Measurements from ENCODE around the gene BICD2. TPM values are rescaled to one million over a fixed set of nuclear protein-coding genes. Genes with fewer than 3 reads are reported as not detected.

The BICD2 gene
- polyA plus RNA-seq, 1 donor from 2014 or later, result 22.4 TPM

DNA sequence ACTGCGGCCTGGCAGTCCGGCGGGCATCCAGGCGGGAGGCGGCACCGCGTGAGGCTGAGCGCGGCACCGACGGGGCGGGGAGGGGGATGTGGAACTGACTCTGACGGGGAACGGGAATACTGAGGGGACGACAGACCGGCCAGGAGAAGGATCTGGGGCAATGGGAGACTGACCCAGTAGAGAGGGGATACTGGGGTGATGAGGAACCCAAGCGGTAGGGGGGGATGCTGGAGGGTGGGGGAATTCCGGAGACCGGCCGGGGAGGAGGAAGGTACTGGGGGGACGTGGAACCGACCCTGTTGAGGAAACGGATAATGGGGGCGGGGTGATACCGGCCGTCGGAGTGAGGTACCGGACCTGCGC is 95.1 kb downstream of the BICD2 start:
- H3K4me2 ChIP-seq (ENCODE audit: low read length), result peak overlapping the region; percentile 79
- no peaks in the 10 kb centered on the region for H3K36me3 ChIP-seq (ENCODE audit: insufficient read depth, low read length)
- H3K9ac ChIP-seq (ENCODE audit: low read length), result peak overlapping the region; percentile 86
- peak overlapping the region; percentile 73 for H2AFZ ChIP-seq (ENCODE audit: low read depth, low read length)
- H3K79me2 ChIP-seq (replicated peaks; ENCODE audit: insufficient read depth, low read length), result peaks cover 26% of the 10 kb centered on the region
- H3K9me3 ChIP-seq (ENCODE audit: low read length), result no peaks in the 10 kb centered on the region
- peak overlapping the region; percentile 99 for H3K4me3 ChIP-seq (ENCODE audit: low read length)
- no peaks in the 10 kb centered on the region for H3K9me2 ChIP-seq (ENCODE audit: insufficient read depth, low read length)
- no peaks in the 10 kb centered on the region for H3K27me3 ChIP-seq (ENCODE audit: insufficient read depth, low read depth, low read length)
- TF ChIP-seq, protein P1, sequence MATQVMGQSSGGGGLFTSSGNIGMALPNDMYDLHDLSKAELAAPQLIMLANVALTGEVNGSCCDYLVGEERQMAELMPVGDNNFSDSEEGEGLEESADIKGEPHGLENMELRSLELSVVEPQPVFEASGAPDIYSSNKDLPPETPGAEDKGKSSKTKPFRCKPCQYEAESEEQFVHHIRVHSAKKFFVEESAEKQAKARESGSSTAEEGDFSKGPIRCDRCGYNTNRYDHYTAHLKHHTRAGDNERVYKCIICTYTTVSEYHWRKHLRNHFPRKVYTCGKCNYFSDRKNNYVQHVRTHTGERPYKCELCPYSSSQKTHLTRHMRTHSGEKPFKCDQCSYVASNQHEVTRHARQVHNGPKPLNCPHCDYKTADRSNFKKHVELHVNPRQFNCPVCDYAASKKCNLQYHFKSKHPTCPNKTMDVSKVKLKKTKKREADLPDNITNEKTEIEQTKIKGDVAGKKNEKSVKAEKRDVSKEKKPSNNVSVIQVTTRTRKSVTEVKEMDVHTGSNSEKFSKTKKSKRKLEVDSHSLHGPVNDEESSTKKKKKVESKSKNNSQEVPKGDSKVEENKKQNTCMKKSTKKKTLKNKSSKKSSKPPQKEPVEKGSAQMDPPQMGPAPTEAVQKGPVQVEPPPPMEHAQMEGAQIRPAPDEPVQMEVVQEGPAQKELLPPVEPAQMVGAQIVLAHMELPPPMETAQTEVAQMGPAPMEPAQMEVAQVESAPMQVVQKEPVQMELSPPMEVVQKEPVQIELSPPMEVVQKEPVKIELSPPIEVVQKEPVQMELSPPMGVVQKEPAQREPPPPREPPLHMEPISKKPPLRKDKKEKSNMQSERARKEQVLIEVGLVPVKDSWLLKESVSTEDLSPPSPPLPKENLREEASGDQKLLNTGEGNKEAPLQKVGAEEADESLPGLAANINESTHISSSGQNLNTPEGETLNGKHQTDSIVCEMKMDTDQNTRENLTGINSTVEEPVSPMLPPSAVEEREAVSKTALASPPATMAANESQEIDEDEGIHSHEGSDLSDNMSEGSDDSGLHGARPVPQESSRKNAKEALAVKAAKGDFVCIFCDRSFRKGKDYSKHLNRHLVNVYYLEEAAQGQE (IDR thresholded peaks at IDR 0.05; ENCODE audit: borderline replicate concordance), result no peak
- TF ChIP-seq MXI1 (conservative IDR thresholded peaks at IDR 0.05; ENCODE audit: poor library complexity, severe bottlenecking), result no peak
- TF ChIP-seq POLR2AphosphoS5 (IDR thresholded peaks at IDR 0.05), result no peak
- TF ChIP-seq EP300 (conservative IDR thresholded peaks at IDR 0.05; ENCODE audit: poor library complexity, severe bottlenecking), result no peak
- TF ChIP-seq, protein P2, sequence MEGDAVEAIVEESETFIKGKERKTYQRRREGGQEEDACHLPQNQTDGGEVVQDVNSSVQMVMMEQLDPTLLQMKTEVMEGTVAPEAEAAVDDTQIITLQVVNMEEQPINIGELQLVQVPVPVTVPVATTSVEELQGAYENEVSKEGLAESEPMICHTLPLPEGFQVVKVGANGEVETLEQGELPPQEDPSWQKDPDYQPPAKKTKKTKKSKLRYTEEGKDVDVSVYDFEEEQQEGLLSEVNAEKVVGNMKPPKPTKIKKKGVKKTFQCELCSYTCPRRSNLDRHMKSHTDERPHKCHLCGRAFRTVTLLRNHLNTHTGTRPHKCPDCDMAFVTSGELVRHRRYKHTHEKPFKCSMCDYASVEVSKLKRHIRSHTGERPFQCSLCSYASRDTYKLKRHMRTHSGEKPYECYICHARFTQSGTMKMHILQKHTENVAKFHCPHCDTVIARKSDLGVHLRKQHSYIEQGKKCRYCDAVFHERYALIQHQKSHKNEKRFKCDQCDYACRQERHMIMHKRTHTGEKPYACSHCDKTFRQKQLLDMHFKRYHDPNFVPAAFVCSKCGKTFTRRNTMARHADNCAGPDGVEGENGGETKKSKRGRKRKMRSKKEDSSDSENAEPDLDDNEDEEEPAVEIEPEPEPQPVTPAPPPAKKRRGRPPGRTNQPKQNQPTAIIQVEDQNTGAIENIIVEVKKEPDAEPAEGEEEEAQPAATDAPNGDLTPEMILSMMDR (IDR thresholded peaks at IDR 0.05; ENCODE audit: poor library complexity, severe bottlenecking), result no peak
- no peak for TF ChIP-seq RAD21 (conservative IDR thresholded peaks at IDR 0.05)
- TF ChIP-seq SMC3 (conservative IDR thresholded peaks at IDR 0.05; ENCODE audit: poor library complexity), result no peak
- TF ChIP-seq TAF1 (IDR thresholded peaks at IDR 0.05; ENCODE audit: low read depth), result no peak
- TF ChIP-seq EZH2 (IDR thresholded peaks at IDR 0.05; ENCODE audit: borderline replicate concordance, insufficient read depth, low read length, poor library complexity, severe bottlenecking), result no peak
- peak overlapping the region; percentile 65 for H3K27ac ChIP-seq (ENCODE audit: low read length)
- H4K20me1 ChIP-seq (ENCODE audit: insufficient read depth), result no peaks in the 10 kb centered on the region
- H3F3A ChIP-seq (ENCODE audit: insufficient read depth, low read length, poor library complexity, severe bottlenecking), result no peaks in the 10 kb centered on the region

DNA sequence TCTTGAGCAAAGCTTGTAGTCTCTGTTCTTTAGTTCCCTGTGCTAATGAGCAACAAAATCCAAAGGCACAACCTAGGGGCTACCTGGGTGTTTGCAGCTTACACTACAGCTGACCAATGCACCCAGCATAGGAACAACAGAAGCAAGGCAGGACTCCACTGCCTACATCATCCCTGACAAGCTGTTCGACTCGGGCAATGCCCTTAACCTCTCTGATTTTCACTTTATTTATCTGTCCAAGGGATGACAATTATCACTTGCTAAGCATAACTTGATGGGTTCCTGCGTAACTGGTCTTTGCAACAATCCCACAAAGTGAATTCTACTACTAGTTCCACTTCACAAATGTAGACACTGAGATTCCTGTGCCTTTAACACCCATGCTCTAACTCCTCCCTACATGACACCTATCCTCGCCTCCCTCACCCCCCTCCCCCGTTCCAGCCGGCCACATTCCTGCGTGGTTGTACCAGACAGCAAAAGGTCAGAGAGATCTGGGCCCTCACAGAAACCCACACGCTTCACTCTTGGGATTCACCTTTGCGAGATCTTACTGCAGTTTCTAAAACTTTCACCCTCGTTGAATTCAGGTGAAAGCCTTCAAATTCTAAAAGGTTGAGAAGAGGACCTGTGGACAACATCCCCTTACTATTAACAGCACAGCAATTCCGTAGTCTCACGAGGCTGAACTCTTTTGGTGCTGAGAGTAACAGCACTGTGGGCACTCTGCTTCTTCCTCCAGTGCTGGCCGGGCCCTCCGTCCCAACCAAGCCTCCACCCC is 95.7 kb downstream of the BICD2 start:
- no peaks in the 10 kb centered on the region for H3K9me2 ChIP-seq (ENCODE audit: insufficient read depth, low read length)
- H2AFZ ChIP-seq (ENCODE audit: low read depth, low read length), result peak overlapping the region; percentile 73
- H3F3A ChIP-seq (ENCODE audit: insufficient read depth, low read length, poor library complexity, severe bottlenecking), result no peaks in the 10 kb centered on the region
- H3K4me2 ChIP-seq (ENCODE audit: low read length), result peak overlapping the region; percentile 79
- TF ChIP-seq MXI1 (conservative IDR thresholded peaks at IDR 0.05; ENCODE audit: poor library complexity, severe bottlenecking), result no peak
- H3K27me3 ChIP-seq (ENCODE audit: insufficient read depth, low read depth, low read length), result no peaks in the 10 kb centered on the region
- H3K36me3 ChIP-seq (ENCODE audit: insufficient read depth, low read length), result no peaks in the 10 kb centered on the region
- peaks cover 26% of the 10 kb centered on the region for H3K79me2 ChIP-seq (replicated peaks; ENCODE audit: insufficient read depth, low read length)
- H4K20me1 ChIP-seq (ENCODE audit: insufficient read depth), result no peaks in the 10 kb centered on the region
- peak overlapping the region; percentile 99 for H3K4me3 ChIP-seq (ENCODE audit: low read length)
- peak overlapping the region; percentile 65 for H3K27ac ChIP-seq (ENCODE audit: low read length)
- H3K9me3 ChIP-seq (ENCODE audit: low read length), result no peaks in the 10 kb centered on the region
- H3K9ac ChIP-seq (ENCODE audit: low read length), result peak overlapping the region; percentile 86

All from neural cell (in vitro differentiated cells).